Activated CD8-positive, alpha-beta memory T cell treated with anti-CD3 and anti-CD28 coated beads, Interleukin-2, amount 50 U/mL, for 24 hours (primary cell): Measurements from ENCODE around the gene PON2.
"Not testable (repeated sequence)": the region's sequence is repeated elsewhere in the genome, so short reads cannot be mapped to it uniquely, and the experiment has no call there.

Source experiments
- DNase-seq: peaks from one replicate; pipeline ENCODE4 v3.0.0-alpha.2; 2020; ENCODE audit errors: extremely low read depth

PON2 gene

DNA sequence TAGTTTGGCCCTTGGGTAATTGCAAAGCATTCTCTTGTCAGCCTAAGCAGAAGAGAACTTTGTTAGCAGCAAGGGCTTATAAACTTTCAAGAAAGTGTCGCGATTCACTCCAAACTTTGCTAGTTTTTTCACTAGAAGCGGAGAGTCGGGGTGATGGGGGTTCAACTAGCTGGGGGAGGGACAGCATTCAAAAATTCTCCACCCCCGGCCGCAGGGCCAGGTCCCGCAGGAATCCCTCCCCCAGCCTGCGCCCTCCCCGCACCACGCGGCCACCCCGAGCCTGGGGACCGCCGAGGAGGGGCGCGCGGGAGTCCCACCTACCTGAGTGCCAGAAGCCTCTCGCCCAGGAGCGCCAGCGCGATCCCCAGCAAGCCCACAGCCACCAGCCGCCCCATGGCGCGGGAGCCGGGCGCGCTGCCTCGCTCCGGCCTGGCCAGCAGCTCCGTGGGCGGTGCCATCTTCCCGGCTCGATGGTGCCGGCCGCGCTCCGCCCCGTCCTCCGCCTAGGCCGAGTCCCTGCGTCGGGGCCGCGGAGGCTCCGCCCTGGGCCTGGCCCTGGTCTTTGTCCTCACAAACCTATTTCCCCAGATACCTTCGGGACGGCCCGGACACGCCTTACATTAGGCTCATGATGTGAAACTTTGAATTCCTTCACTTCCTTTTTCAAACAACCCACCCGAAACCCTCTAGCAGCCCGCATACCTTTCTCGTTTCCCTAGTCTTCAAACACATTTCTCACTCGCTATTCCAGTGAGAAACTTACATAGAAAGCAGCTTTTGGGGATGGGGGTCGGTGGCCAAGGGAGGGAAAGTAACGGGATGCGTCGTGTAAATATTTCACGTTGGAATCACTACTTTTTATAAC lies at the start of gene PON2:
PON2 (minus strand) TSS at position 472 of the 865 bp plus-strand sequence; CDS start at position 395, 77 bp downstream.
- peak; percentile 0 for DNase-seq

DNA sequence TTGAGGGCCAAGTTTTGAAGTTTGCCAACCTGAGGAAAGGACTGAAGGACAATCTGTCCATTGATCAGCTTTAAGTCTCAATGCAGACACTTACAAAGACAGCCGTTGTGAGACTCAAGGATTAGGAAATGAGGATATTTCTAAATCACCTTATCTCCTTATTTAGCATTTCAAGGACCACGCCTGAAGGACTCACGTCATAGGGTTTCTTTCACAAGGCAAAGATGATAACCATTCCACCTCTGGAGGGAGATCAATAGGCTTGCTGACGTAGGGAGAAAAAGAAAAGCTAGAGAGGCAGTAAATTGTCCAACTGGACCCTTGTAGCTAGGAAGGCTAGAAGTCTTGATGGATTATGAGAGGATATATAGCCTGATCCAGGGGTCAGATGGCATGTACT lies 47.6 kb upstream of the PON2 start:
- no peak for DNase-seq

DNA sequence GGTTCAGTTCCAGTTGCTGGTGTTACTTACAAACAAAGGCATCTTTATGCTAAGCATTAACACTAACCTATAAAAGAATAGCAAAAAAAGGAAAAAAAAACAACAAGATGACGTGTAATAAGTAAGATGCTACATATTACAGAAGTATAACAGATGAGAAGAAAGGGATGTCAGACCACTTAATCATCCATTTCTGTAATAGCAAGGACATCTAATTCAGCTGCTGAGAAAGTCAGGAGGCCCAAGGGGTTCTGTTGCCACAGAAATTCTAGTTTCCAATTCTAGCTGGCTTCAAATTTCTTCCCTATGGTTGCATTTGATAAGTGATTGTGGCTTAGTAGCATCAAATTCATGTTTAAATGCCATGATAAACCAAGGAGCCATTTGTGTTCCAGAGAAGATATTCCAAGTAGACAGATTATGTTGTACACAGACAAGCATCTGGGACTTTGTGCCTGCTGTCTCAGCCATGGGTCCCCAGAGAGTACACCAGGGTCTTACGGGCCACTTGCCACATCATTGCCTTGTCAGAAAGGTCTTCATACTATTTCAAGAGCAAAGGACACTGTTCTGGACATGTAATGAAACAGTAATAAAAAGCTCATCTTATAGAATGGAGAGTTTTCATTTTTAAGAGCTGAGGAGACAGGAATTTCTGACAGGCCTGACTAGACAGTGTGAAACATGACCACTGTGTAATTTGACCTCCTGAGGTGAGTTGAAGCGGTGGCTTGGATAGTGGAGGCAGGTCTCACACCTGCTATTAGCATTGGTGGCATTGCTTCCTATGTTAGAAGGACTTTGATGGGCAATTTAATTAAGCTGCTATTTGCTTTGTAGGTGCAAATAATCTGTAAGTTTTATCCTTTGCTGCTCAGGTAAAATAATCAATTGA lies 46.7 kb upstream of the PON2 start:
- no peak for DNase-seq

DNA sequence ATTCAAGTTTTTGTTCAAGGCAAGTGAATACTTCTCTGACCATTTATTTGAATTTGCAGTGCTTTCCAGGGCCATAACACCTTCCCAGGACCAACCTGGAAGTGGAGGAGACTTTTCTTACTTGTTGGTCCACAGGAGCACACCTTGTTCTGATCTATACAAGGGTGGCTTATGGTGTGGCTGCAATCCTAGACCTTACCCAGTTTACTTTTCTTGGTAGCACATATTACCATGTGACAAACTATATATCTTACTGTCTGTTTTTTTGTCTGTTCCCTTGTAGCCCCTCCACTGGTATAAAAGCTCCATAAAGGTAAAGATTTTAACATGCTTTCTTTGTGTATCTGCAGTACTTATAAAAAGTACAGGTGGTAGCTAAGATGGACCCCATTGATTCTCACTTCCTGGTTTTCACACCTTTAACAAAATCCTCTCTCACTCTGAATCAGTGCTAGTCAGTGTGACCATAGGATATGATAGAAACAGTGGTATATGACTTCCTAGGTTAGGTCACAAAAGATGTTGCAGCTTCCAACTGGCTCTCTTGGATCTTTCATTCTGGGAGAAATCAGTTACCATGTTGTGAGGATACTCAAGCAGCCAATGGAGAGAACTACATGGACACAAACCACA lies 45.3 kb upstream of the PON2 start:
- no peak for DNase-seq

DNA sequence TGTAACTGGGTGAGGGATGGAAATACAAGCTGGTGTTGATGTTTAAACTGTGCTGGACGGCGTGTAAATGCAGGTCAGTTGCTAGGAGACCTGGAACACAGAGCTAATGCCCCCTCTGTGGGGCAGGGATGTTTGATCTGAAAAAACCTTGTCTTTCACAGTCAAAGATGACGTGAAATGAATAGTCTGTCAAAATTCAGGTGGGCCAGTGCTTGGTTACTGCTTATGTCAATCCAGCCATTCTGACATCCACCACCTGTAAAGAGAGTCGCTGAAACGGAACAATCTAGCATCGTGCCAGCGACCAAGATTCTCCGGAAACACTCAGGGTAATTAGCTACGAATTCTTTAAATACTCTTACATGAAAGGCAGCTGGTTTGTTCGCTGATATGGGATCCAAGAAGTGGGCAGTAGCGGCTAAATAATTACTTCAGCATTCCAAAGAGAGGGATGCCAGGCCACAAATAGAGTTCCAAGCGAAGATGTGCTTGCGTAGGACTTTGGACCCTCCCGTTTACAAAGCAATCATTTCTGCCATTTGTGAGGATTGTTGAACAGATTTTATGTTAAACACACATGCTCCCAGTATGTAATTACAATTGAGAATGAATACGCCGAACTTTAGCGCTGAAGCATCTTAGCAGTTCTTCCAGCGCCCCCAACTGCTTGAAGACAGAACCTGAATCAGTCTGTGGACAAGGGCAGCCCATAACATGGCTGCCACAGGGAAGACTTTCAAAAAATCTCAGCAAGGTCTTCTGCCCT lies 43.6 kb upstream of the PON2 start:
- DNase-seq, result no peak

DNA sequence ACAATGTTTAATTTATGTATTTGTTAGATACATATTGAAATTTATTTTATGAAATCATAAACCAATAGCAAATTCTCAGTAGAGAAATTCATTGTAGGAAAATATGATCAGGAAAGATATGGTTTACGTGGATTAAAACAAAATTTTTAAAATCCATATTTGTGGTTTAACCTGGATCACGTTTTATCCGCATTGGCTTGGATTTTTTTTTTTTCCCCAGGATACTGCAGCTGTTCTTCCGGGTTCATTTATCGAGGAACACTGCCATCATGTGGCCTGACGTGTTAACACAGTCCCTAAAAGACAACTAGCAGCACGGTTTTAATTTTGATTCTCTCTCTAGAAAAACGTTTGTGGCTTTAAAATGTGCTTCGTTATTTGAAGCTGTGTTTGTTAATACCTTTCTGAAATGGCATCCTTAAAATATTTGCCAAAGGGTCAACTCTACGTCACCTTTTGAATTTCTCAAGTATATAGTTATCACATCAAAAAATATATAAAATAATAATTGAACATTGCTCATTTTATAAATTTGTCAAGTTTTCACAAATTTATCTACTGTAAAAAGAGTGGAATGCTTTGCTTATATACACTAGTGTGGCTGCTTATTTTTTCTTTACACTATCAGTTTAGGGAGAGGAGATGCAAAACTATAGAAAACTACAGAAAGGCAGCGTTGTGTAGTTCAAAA lies 42.2 kb upstream of the PON2 start:
- no peak for DNase-seq

DNA sequence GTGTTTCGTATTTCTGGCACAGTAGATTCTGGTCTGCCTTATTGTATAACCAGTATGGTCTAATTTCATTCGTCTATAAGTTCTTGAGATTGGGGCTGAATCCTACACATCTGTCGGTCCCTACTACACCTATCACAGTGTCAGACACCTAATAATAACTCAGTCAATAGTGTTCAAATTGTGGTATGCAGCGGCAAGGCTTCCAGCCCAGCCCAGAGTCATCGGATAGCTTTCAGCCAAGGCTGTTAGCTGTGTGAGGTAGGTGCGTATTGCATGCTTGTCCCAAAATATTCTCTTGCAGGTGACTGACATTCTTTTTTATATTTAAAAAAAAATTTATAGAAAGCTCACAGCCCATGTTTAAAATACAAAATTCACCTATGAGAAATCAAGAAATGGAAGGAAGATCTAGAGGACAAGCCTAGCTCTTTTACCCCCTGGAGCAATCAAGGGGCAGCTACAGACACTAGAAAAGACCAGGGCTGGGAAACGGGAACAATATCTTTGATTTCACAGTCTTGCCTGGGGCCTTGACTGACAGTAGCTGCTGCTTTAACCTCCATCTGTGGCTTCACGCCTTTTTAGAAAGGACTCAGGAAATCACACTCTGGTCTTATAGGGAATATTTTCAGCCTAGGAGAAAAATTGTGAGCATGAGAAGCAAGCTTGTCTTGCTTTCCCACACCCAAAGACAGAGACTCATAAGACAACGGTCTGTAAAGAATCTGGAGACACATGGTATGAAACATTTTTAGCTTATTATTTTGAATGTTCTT lies 41.4 kb upstream of the PON2 start:
- DNase-seq, result no peak

DNA sequence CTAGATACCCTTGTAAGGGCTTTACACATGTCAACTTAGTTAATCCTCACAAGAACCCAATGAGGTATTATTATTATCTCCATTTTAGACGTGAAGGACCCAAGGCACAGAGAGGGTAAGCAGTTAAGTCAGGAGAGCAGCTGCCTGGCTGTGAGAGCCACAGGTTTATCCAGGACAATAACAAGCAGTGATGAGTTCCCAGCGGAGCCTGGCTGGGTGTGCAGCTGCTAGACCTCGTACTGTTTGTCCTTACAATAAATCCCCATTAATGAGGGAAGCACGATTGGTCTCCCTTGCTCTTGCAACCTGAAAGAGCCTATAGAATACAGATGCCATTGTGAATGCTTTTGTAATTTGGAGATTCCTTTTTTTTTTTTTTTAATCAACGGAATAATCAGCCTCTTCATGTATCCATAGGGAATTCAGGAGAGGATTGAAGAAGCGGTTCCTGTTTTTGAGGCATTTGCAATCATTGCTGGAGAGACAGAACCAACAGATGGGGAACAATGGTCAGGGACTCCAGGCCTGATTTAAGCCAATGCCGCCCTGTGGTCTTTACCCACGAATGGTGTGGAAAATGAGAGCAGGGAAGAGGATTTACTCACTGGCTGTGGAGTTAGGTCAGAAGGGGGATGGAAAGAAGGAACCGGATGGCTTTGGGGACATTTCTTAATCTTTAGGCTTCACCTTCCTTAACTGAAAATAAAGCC lies 38.6 kb upstream of the PON2 start:
- DNase-seq, result no peak

DNA sequence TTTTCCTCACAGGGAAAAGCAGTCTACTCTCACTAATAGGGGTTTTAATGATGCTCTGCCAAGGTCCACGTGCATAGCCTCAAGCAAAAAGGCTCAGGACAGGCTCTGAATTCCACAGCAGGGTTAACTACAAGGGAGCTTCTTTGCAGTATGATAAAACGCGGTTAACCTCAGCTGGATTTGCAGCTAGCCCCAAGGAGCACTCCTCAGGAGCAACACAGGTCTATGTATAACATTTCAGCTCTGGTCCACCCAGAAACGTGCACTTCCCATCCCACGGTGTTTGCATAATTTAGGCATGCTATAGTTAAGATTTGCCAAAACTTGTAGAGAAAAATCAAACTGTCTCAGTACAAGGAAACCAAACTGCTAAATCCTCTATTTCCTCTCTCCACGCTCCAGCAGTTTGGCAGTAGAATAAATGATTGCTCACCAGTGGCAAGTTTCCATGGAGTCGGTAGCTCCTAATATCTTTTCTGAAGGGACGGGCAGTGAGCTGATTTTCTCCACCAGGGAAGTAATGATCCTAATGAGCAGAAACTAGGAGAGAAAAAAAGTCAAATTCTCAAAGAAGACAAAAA lies 37.8 kb upstream of the PON2 start:
- no peak for DNase-seq

DNA sequence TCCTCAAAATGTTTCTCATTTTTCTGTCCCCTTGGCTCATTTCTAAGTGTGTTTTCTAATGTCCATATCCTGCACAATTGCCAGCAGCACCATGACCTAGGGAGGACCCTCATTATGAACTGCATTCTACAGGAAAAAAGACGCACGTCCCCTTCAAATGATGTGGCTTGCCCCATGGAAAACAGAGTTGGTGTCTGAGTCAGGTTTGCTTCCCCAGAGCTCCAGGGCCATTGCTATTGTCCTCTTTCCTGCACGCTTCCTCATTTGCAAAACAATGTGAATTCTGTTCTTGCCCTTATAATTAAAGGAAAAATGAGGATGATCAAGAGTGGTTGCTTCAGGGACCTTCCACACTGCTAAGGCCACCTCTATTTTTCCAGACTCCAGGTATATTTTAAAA lies 36.2 kb upstream of the PON2 start:
- no peak for DNase-seq

DNA sequence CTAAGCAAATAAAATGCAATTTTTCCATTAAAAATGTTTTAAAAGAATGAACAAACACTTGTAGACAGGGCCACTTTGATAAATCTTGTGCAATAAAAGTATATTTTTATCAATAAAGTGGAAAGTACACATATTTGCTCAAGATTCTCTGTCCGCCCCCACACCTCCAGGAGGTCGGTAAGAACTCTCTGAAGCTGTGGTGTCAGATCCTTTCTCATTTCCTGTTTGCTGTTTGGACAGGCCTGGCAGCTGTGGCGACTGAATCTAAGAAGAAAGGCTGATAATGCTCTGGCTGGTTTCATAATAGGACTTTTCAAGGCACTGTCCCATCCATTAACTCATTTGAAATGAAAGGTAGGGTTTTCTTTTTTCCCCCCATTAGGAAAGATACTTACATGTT lies 35.6 kb upstream of the PON2 start:
- no peak for DNase-seq

DNA sequence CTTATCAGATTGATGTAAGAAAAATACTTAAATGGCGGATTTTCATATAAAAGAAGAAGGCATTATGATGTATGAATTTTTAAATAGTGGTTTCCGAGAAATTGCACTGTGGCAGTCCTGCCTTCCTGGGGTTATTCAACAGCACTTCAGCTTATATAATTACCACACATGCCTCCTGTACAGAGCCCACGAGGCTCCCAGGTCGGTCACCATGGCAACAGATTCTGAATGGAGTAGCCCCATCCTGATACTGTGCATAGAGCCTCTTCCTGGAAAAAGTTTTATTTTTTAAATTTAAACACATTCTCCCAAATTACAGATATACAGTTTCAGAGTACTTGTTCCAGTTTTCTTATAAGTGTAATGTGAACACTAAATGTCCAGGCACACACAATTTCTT lies 35.0 kb upstream of the PON2 start:
- no peak for DNase-seq

DNA sequence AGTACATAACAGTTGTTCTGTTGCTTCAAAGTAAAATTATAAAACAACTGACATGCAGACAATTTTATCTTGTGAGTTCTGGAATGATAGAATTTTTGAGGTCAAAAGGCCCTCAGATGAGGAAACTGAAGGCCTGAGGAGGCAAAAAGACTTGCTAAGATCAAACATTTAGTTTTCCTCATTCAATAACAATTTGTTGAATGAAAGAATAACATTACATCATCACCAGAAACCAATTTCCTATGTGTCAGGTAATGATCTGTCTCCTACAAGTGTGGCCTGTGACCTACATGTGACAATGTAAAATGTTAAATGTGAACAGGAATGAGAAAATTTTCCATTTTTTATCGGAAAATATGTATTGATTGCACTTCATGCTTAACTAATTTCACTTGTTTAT lies 34.4 kb upstream of the PON2 start:
- DNase-seq, result no peak

DNA sequence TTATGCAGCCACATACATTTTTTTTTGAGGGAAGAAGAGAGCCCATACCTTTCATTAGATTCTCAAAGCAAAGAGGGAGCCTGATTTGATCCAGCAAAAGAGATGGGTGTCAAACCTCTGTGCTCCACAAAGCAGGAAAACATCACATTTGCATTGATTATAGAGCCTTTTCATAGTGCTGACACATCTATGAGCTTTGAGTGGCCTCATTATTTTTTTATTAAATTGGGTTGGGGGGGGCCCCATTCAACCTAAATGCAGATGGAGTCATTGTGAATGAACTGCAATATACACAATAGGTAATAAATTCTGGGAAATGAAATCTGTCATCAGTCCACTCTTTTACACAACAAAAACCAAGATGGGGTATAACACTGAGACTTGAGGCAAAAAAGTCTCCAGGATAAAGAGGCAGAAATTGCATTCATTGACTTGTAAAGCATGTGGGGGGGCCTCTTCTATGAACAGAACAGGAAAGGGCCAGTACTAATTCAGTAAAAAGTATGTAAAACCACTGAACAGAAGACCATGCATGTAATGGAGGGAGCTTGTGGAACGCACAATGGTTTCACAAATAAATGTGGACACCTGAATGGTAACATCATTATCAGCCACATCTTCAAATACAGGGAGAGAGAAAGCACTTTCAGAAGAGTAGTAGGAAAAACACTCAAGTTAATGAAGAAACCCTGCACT lies 33.2 kb upstream of the PON2 start:
- DNase-seq, result no peak

DNA sequence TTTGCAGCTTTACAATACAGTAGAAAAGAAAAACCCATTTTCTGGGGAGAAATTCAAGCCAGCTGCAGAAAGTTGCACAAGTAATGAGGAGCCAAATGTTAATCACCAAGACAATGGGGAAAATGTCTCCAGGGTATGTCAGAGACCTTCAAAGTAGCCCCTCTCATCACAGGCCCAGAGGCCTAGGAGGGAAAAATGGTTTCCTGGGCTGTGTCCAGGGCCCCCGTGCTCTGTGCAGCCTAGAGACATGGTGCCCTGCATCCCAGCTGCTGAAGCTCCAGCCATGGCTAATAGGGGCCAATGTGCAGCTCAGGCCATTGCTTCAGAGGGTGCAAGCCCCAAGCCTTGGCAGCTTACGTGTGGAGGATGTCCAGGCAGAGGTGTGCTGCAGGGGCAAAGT lies 25.8 kb upstream of the PON2 start:
- not testable (repeated sequence) for DNase-seq

DNA sequence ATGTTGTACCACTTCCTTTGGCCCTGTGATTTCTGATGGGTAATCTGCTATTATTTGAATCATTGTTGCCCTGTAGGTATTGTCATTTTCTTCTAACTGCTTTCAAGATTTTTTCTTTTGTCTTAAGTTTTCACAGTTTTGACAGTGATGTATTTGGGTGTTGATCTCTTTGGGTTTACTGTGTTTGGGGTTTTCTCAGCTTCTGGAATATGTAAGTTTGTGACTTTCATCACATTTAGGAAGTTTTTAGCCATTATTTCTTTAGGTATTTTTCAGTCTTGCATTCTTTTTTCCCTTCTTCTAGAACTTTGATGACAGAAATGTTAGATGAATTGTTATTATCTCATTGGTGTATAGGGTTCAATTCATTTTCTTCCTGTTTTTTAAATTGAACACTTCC lies 23.1 kb upstream of the PON2 start:
- DNase-seq, result no peak

DNA sequence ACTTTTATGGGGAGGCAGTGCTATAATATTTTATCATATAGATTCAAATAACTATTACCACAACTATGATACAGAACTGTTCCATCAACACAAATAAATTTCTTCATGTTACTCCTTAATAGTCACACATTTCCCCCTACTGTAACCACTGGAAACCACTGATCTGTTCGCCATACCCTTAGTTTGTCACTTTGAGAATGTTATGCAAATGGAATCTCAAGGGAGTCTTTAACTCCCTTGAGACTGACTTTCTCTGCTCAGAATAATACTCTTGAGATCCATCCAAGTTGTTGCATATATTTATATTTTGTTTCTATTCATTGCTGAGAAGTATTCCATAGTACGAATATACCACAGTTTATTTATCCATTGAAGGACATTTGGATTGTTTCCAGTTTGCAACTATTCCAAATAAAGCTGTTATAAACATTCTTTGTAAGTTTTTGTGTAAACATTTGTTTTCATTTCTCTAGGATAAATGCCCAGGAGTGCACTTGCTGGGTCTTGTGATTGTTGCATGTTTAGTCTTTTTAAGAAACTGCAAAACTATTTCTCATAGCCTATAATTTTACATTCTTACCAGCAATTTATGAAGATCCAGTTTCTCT lies 19.7 kb upstream of the PON2 start:
- DNase-seq, result no peak

DNA sequence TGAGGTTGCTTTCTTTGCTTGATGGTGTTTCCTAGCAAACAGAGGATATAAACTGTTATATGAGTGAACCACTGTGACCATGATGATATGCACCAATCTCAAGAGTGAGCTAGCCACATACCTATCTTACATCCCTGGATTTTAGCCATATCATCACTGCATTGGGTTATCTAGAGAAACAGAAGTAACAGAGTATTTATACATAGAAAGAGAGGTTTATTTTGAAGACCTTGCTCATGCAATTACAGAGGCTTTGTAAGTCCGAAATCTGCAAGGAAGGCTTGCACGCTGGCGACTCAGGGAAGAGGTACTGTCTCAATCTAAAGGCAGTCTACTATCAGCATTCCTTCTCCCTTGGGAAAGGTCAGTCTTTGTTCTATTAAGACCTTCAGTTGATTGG lies 11.8 kb upstream of the PON2 start:
- DNase-seq, result no peak
